GM12892 (cell line): ENCODE measurements around the gene MPP1.

Source experiments
- POLR2A ChIP-seq: IDR thresholded peaks from 2 replicates; pipeline ENCODE4 v1.6.1; 2011; ENCODE audit warnings: low read depth, low read length, control low read depth
- POLR2AphosphoS5 ChIP-seq: IDR thresholded peaks from 2 replicates; pipeline ENCODE4 v1.6.1; 2011; ENCODE audit warnings: low read depth, low read length, control low read depth
- TAF1 ChIP-seq: IDR thresholded peaks from 2 replicates; pipeline ENCODE4 v1.6.1; 2011; ENCODE audit warnings: low read depth, mild to moderate bottlenecking, control low read depth, low read length, borderline replicate concordance

GRCh38 chrX:154834562-154834961, 29.3 kb upstream of the MPP1 start, which contains the start of gene SMIM9:
- TF ChIP-seq POLR2A (no peak), TAF1 (no peak), POLR2AphosphoS5 (no peak)
